ENCODE measurements around the gene CHRNA4.
"Not testable (repeated sequence)": the region's sequence is repeated elsewhere in the genome, so short reads cannot be mapped to it uniquely, and the experiment has no call there.

CHRNA4 gene

DNA sequence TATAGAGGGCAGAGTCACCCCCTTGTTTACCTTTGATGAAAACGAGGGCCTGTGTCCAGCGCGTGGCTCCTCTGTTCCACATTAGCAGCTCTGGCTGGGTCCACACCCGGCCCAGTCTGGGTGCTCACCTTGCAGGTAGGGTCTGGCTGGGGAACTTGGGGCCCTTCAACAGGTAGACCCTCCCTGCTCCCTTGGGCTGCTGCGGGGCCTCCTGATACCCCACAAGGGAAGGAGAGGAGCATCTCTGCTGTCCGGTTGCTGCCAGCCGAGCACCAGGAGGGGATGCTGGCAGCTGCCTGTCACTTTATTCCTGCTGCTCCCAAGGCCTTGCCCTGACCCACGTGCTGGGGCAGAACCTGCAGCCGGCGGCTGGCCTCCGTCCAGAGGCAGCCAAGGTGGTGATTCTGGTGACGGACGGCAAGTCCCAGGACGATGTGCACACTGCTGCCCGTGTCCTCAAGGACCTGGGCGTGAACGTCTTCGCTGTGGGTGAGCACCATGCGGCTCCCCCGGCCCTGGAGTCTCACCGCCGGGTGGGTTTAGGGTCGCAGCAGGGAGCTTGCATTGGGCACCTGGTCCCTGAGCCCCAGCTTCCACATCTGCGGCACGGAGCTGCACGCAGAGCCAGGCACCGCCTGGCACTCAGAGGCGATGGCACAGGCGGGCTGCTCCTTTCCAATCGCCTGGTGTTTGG, 52.8 kb downstream of the CHRNA4 start:
- DNase-seq (ENCODE audit: low spot score): no peak

DNA sequence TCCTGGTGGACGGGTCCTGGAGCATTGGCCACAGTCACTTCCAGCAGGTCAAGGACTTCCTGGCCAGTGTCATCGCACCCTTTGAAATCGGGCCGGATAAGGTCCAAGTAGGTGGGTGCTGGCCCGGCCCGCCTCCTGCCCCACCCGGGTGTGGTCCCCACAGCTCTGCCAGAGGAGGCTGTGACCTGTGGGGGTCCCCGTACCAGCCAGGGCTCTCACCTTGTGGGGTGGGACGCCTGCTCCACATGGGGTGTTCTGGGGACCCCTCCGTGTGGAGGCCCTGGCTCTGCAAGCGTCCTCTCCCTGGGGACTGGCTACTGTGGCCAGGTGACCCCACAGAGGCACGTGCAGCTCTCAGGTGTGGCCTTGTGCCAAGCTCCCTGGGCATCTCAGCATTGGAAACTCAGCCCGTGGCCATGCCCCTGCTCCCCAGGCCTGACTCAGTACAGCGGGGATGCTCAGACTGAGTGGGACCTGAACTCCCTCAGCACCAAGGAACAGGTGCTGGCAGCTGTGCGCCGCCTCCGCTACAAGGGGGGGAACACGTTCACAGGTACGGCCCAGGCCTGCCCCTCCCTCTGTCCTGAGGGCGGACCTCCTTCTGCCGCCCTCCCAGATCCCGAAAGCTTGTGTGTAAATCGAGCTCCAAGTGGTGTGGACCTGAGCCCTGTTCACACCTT, 53.5 kb downstream of the CHRNA4 start:
- DNase-seq (ENCODE audit: low spot score): no peak

DNA sequence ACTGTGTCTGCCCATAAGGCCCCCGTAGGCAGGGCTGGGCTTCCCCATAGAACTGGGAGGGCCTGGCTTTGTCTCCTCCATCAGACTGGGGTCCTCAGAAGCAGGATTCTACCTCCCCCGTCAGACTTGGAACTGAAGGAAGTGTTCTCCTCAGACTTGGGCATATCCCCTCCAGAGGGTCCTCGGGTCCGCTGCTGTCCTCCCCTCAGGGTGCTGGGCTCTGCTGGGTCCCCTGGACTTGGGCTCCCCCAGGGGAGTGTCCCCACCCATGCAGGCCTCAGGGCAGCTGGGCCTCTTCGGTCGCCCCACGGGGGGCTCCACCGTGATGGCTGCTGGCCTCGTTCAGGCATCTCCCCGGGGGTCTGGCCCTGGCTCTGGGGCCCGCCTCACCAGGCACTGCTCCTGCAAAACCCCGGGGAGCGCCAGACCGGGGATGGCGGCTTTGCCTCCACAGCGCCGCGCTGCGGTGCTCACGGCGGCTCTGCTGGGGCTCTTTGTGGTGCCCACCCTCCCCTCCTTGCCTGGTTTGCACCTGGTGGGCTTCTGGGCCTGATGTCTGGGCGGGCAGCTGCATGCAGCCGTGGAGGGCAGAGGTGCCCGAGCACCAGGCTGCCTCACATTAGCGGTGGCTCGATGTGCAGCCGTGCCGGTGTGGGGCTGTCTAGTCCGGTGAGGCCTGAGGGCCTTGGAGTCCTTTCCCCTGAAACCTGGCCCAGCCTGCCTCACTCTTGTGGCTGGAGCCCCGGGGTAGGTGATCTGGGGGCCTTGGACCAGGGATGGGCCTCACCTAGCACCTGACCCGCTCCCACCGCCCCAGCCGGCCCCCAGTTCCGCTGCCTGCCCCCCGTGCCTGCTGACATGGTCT, 54.2 kb downstream of the CHRNA4 start:
- DNase-seq (ENCODE audit: low spot score): no peak

DNA sequence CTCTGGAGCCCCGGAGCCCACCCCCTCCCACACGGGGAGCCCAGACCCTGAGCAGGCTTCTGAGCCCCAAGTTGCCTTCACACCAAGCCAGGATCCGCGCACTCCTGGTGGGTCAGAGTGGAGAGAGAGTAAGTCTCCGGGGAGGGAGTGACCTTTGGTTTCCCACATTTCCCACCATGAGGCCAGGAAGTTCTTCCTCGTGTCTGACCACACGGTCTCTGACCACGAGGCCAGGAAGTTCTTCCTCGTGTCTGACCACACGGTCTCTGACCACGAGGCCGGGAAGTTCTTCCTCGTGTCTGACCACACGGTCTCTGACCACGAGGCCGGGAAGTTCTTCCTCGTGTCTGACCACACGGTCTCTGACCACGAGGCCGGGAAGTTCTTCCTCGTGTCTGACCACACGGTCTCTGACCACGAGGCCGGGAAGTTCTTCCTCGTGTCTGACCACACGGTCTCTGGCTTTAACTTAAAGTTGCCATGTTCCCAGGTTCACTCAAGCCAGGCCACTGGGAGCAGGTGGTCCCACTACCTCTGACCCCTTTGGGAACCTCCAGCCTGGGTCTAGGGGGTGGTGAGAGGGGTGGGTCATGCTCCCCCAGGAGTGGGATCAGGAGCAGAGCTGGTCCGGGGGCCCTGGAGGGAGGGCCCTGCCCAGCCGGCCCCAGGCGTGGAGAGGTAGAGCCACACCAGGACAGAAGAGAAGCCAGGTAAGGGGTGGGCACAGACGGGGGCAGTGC, 55.0 kb downstream of the CHRNA4 start:
- not testable (repeated sequence) for DNase-seq (ENCODE audit: low spot score)

GRCh38 chr20:63305393-63305792, 55.8 kb downstream of the CHRNA4 start:
- DNase-seq (ENCODE audit: low spot score): no peak

GRCh38 chr20:63303095-63303666, 58.0 kb downstream of the CHRNA4 start:
- no peak for DNase-seq (ENCODE audit: low spot score)

- DNase-seq (ENCODE audit: low spot score): no peak
Measured at GRCh38 chr20:63301671-63302070, 59.5 kb downstream of the CHRNA4 start.

DNA sequence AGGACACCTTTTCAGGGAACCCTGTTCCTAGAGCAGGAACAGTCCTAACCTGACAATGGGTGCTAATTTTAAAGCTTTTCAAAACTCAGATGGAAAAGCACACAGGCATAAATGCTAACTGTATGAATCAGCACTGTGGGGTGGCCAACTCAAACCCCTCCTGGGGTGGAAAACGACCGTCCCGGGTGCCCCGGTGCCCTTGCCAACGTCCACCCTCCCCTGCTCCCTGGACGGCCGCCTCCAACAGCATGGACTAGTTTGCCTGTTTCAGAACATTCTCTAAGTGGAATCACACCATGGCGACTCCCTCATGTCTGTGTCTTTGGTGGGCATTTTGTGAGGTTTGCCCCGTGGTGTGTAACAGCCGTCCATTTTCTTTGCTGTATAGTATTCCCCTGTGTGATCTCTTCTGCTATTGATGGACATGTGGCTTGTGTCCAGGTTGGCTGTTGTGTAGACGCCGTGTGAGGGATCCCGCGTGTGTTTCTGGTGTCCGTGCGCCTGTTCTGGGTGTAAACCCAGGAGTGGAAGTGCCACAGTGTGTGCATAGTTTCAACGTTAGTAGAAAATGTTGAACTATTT, 62.3 kb downstream of the CHRNA4 start:
- DNase-seq (ENCODE audit: low spot score): no peak

GRCh38 chr20:63297796-63298572, 63.2 kb downstream of the CHRNA4 start:
- no peak for DNase-seq (ENCODE audit: low spot score)

DNA sequence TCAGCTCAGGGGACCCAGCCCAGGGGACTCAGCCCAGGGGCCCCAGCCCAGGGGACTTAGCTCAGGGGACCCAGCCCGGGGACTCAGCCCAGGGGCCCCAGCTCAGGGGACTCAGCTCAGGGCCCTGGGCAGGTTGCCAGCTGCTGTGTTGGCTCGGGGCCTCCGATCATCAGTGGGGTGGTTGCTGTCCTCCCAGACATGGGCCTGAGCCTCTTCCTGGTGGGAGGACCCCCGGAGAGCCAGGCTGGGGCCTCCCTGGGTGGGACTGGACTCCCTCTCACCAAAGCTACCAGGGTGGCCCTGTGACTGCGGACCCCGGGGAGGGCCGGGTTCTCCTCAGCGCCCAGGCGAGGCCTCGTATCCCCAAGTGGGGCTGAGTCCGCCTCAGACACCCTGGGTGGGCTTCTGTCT, 63.8 kb downstream of the CHRNA4 start:
- DNase-seq (ENCODE audit: low spot score): no peak

- no peak for DNase-seq (ENCODE audit: low spot score)
Measured at GRCh38 chr20:63296531-63297299, 64.4 kb downstream of the CHRNA4 start.

DNA sequence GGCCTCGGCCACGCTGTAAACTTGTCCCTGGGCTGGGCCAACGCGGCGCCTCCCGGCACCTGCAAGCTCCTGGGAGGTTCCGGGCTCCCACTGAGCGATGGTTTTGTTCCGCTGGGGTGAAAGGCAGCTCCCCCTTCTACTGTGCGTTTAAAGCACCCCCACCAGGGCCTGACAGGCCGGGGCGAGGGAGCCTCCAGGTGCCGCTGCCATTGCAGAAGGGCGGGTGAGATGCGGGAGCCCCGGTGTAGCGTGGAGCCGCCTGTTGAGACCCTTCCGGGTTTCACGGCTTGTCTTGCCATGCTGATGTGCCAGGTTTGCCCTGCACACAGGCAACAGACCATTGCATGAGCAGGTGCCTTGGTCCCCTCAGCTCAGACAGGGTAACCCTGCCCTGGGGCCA, 65.3 kb downstream of the CHRNA4 start:
- DNase-seq (ENCODE audit: low spot score): no peak

- DNase-seq (ENCODE audit: low spot score): no peak
Measured at GRCh38 chr20:63295422-63295821, 65.7 kb downstream of the CHRNA4 start.

- DNase-seq (ENCODE audit: low spot score): no peak
Measured at GRCh38 chr20:63295018-63295417, 66.1 kb downstream of the CHRNA4 start.

- DNase-seq (ENCODE audit: low spot score): no peak
Measured at GRCh38 chr20:63294536-63294900, 66.6 kb downstream of the CHRNA4 start.

- no peak for DNase-seq (ENCODE audit: low spot score)
Measured at GRCh38 chr20:63293871-63294535, 67.1 kb downstream of the CHRNA4 start.

DNA sequence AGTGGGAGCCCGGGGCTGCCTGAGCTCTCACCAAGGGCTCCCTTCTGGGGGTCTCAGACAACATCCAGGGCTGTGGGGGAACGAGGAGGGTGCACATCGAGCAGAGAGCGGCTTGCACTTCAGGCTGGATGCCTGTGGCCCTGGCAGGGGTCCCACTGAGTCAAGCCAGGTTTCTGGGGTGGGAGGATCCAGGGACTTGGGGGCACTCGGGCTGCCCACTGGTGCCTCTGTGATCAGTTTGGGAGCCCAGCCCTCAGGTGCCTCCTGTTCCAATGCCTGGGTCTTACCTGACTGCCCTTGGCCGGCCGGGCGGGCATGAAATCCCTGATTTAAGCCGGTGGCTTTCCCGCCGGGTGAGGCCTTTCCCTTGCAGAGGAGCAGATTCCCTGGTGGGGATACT, 67.7 kb downstream of the CHRNA4 start:
- no peak for DNase-seq (ENCODE audit: low spot score)

Measured in HuH-7 (cell line).